Calu3 (cell line): ENCODE data around the gene TRIM9. TPM values are rescaled to one million over a fixed set of nuclear protein-coding genes. Genes with fewer than 3 reads are reported as not detected.

ENCODE experiments used
- BruUV-seq: library from RNA; stranded (reverse); fragments of 400-500 nt; replicated peaks from 2 replicates; lab custom pipeline; 2021; lab: Mats Ljungman, UMichigan
- CTCF ChIA-PET: fragments of 300-600 bp; sonication (Branson Sonifier 250); formaldehyde crosslinking; loops from one replicate; lab custom pipeline; 2022; ENCODE audit warnings: antibody characterized with exemption; lab: Charles Lee
- DNase-seq: peaks from one replicate; pipeline ENCODE4 v3.0.0; 2022
- H3K27ac Mint-ChIP-seq: one replicate; pipeline ENCODE4 v1.8.0; 2022; ENCODE audit warnings: mixed read lengths; ENCODE audit not compliant: unreplicated experiment
- H3K27me3 Mint-ChIP-seq: one replicate; pipeline ENCODE4 v1.8.0; 2022; ENCODE audit warnings: mixed read lengths; ENCODE audit not compliant: unreplicated experiment
- H3K36me3 Mint-ChIP-seq: one replicate; pipeline ENCODE4 v1.8.0; 2022; ENCODE audit warnings: mild to moderate bottlenecking, moderate library complexity, mixed read lengths; ENCODE audit not compliant: insufficient read depth, unreplicated experiment
- H3K4me1 Mint-ChIP-seq: one replicate; pipeline ENCODE4 v1.8.0; 2022; ENCODE audit warnings: mild to moderate bottlenecking, low read depth, mixed read lengths; ENCODE audit not compliant: unreplicated experiment
- H3K4me3 Mint-ChIP-seq: one replicate; pipeline ENCODE4 v1.8.0; 2022; ENCODE audit warnings: mild to moderate bottlenecking, low read depth, moderate library complexity, mixed read lengths; ENCODE audit not compliant: unreplicated experiment
- H3K9me3 Mint-ChIP-seq: one replicate; pipeline ENCODE4 v1.8.0; 2022; ENCODE audit warnings: low read depth, mixed read lengths; ENCODE audit not compliant: unreplicated experiment
- CTCF ChIP-seq: fragments of 200-600 bp; IDR thresholded peaks from one replicate; pipeline ENCODE4 v1.8.0; 2022; ENCODE audit warnings: antibody characterized with exemption; ENCODE audit not compliant: unreplicated experiment
- intact Hi-C: fragments of 100-400 bp; cut with micrococcal nuclease; formaldehyde crosslinking; loops from one replicate; pipeline ENCODE4 v1.10.0; 2022; ENCODE audit not compliant: unreplicated experiment
- total RNA-seq: library from RNA; stranded (reverse); gene quantifications from 2 replicates; pipeline ENCODE4 v1.2.3, GENCODE V29; 2022

TRIM9 gene
- total RNA-seq, 1 experiment from 2014 or later: 1.6 TPM

- Mint-ChIP-seq H3K27ac (no peak overlapping the region), H3K4me1 (peaks cover 9% of the 10 kb centered on the region), H3K4me3 (no peak overlapping the region), H3K9me3 (no peaks in the 10 kb centered on the region), H3K36me3 (peaks cover 16% of the 10 kb centered on the region), H3K27me3 (no peaks in the 10 kb centered on the region)
- BruUV-seq: no TSS peak
- DNase-seq: no peak
- intact Hi-C loops: no loop called here
- CTCF ChIA-PET: no interaction called here
- no peak for TF ChIP-seq CTCF
Measured at GRCh38 chr14:51097287-51097686, 2.4 kb upstream of the TRIM9 start.

GRCh38 chr14:51096870-51097269, 2.0 kb upstream of the TRIM9 start:
- TF ChIP-seq CTCF: no peak
- intact Hi-C loops: no loop called here
- no peak for DNase-seq
- no peak overlapping the region for H3K27ac Mint-ChIP-seq
- H3K4me3 Mint-ChIP-seq: no peak overlapping the region
- BruUV-seq: no TSS peak
- peaks cover 16% of the 10 kb centered on the region for H3K36me3 Mint-ChIP-seq
- peaks cover 9% of the 10 kb centered on the region for H3K4me1 Mint-ChIP-seq
- CTCF ChIA-PET: no interaction called here
- H3K27me3 Mint-ChIP-seq: no peaks in the 10 kb centered on the region
- H3K9me3 Mint-ChIP-seq: no peaks in the 10 kb centered on the region

- BruUV-seq: TSS peak; percentile 76
- Mint-ChIP-seq H3K27me3 (no peaks in the 10 kb centered on the region), H3K4me1 (peaks cover 9% of the 10 kb centered on the region), H3K27ac (no peak overlapping the region), H3K9me3 (no peaks in the 10 kb centered on the region), H3K4me3 (peak overlapping the region; percentile 84), H3K36me3 (peaks cover 16% of the 10 kb centered on the region)
- no peak for DNase-seq
- TF ChIP-seq CTCF: no peak
- CTCF ChIA-PET: interaction anchor here (0.6 to 2.1 kb wide), 4 partner anchors 10 to 132 kb away, joined by 3 to 8 read pairs (median 4); no protein-coding TSS in a partner anchor
- intact Hi-C loops: loop anchor here (2.0 kb wide), 1 partner anchor 135 kb away; no protein-coding TSS in a partner anchor
Measured at GRCh38 chr14:51095854-51096823, 1.2 kb upstream of the TRIM9 start.

GRCh38 chr14:51094282-51094821, 553 bp downstream of the TRIM9 start:
- H3K27me3 Mint-ChIP-seq: no peaks in the 10 kb centered on the region
- intact Hi-C loops: loop anchor here (2.0 kb wide), 1 partner anchor 134 kb away; no protein-coding TSS in a partner anchor
- H3K36me3 Mint-ChIP-seq: peaks cover 16% of the 10 kb centered on the region
- BruUV-seq: no TSS peak
- H3K4me1 Mint-ChIP-seq: peaks cover 9% of the 10 kb centered on the region
- CTCF ChIA-PET: interaction anchor here (0.6 to 2.1 kb wide), 8 partner anchors 12 to 185 kb away, joined by 3 to 8 read pairs (median 3); no protein-coding TSS in a partner anchor
- peak overlapping the region; percentile 84 for H3K4me3 Mint-ChIP-seq
- peak overlapping the region; percentile 84 for H3K27ac Mint-ChIP-seq
- TF ChIP-seq CTCF: no peak
- H3K9me3 Mint-ChIP-seq: no peaks in the 10 kb centered on the region
- no peak for DNase-seq
